T47D (cell line): ENCODE results near the gene TYW1B.
"Not testable (repeated sequence)": the region's sequence is repeated elsewhere in the genome, so short reads cannot be mapped to it uniquely, and the experiment has no call there.

ENCODE experiments used
- DNase-seq, 2 experiments: peaks; one replicate each; pipeline versions ENCODE4 v3.0.0 to v3.0.0-alpha.2; 2011 to 2012; ENCODE audit warnings: low read depth in 1 of 2, low spot score in 1 of 2
- JUND ChIP-seq: IDR thresholded peaks from 2 replicates; pipeline ENCODE4 v1.6.1; 2012; ENCODE audit warnings: low read depth
- in situ Hi-C: cut with HindIII; loops from 2 replicates; pipeline ENCODE4 v1.10.0; 2016; ENCODE audit warnings: low sequenced_read_pairs, low pct_unique_long_range_greater_than_20kb

TYW1B gene

GRCh38 chr7:72538147-72538546 lies 289.9 kb downstream of the TYW1B start:
- in situ Hi-C loops = no loop called here
- DNase-seq = no peak
- TF ChIP-seq JUND = no peak

GRCh38 chr7:72536038-72536437 lies 292.0 kb downstream of the TYW1B start:
- in situ Hi-C loops, DNase-seq: not testable (repeated sequence)

- DNase-seq, in situ Hi-C loops: not testable (repeated sequence)
These were observed 297.0 kb downstream of the TYW1B start for GRCh38 chr7:72531048-72531447.
